GM10847 (cell line): ENCODE measurements around the gene ESR1.

ENCODE experiments used
- POLR2A ChIP-seq: IDR thresholded peaks from 2 replicates; pipeline ENCODE4 v1.6.1; 2011; ENCODE audit not compliant: insufficient read length; ENCODE audit errors: extremely low read depth

Gene ESR1

DNA sequence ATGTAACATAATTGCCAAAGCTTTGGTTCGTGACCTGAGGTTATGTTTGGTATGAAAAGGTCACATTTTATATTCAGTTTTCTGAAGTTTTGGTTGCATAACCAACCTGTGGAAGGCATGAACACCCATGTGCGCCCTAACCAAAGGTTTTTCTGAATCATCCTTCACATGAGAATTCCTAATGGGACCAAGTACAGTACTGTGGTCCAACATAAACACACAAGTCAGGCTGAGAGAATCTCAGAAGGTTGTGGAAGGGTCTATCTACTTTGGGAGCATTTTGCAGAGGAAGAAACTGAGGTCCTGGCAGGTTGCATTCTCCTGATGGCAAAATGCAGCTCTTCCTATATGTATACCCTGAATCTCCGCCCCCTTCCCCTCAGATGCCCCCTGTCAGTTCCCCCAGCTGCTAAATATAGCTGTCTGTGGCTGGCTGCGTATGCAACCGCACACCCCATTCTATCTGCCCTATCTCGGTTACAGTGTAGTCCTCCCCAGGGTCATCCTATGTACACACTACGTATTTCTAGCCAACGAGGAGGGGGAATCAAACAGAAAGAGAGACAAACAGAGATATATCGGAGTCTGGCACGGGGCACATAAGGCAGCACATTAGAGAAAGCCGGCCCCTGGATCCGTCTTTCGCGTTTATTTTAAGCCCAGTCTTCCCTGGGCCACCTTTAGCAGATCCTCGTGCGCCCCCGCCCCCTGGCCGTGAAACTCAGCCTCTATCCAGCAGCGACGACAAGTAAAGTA lies 547 bp upstream of the ESR1 start:
- TF ChIP-seq POLR2A = no peak

DNA sequence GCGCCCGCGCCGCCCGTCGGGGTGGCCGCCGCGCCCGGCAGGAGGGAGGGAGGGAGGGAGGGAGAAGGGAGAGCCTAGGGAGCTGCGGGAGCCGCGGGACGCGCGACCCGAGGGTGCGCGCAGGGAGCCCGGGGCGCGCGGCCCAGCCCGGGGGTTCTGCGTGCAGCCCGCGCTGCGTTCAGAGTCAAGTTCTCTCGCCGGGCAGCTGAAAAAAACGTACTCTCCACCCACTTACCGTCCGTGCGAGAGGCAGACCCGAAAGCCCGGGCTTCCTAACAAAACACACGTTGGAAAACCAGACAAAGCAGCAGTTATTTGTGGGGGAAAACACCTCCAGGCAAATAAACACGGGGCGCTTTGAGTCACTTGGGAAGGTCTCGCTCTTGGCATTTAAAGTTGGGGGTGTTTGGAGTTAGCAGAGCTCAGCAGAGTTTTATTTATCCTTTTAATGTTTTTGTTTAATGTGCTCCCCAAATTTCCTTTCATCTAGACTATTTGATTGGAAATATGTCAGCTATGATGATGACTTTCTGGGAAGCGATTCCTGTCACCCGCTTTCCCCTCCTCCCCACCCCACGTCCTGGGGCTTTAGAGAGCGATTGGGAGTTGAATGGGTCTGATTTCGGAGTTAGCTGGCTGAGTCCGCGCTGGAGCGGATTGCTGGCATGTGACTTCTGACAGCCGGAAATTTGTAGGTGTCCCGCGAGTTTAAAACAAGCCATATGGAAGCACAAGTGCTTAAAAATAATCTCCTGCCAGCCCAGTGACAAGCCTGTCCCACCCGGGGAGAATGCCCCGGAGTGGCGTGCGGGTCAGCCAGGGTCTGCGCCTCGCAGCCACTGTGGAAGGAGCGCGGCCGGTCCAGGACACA lies 1.1 kb downstream of the ESR1 start:
- no peak for TF ChIP-seq POLR2A

DNA sequence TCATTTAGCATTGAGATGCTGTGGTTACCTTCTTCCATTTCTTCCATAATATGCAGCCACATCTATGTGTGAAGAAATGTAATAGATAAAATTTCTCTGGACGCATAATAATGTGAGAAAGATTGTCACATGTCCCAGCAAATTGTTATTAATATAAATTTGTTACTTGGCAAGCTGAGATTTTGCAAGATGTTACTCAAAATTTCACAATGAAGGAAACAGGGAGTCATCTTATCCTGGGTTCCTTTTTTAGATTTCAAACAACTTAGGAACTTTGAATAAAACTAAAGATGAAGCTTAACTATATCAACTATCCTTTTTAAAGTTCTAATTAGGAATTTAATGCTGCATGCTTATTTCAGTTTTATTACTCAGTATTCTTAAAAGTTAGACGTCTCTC lies 3.6 kb downstream of the ESR1 start:
- no peak for TF ChIP-seq POLR2A

DNA sequence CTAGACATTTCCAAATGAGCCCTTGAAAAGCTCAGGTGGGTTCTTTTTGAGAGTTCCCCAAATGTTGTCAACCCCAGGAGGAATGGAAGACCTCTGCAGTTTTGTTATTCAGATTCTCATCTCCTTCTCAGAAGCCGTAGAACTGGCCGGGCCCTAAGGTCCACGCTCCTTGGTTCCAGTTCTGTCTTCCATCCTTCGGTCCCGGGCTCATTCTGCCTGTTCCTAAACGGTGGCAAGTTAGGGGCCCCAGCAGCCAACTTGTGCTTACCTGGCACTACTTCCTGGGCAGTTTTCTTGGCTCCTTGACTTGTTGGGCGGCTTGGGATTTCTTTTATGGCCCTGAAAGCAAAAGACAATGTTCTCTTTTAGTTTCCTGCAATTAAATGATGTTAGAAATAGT lies 6.4 kb downstream of the ESR1 start:
- no peak for TF ChIP-seq POLR2A

DNA sequence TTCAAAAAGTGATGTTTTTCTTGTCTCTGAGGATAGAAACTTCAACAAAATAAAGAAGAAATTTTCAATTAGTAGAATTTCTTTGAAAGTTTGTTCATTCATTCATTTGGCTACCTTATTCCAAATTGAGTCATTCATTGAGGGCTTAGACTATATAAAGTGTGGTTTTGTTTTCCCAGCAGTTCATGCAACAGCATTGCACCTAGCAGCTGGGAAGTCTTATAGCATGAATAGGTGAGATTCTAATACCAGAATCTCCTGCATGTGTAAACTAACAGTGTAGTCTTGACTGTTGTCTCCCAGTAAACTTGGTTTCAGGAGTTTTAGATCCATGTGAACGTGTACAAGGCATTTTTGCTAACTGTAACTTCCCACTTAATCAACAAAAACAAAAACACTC lies 7.1 kb downstream of the ESR1 start:
- TF ChIP-seq POLR2A = no peak

DNA sequence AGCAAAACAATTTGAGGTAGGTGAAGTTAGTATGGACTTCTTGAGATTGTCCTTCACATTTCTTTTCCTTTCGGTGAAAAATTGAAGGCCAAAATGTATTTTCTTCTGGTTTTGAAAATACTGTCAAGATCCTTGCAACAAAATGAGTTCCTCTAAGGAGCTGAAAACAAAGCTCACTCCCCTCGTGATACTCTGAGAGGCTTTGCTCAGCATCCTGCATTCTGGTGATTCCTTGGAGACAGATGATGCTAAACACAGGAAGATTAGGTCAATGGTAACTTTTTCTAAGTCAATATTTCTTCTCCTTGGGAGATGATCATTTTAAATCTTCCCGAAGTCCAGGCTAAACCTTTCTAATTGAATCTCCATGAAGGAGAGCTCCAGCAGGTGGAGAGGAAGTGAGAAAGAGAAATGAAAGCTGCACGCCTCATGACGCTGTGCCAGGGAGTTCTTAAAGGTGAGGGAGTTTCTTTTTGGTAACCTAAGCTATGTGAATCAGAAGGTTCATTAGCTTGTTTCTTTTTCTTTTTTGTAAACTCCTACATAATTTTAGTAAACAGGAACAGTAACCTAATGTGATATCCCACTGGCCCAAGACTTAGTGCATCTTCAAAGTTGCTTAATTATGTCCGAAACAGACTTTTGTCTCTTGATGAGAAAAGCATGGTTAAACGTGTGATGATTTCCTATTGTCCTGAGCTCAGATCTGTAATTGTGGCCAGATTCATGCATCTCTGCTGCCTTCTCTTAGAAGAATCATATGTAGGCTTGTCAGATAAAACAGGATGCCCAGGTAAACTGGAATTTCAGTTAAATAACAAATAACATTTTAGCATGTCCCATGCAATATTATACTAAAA lies 15.0 kb downstream of the ESR1 start:
- no peak for TF ChIP-seq POLR2A

DNA sequence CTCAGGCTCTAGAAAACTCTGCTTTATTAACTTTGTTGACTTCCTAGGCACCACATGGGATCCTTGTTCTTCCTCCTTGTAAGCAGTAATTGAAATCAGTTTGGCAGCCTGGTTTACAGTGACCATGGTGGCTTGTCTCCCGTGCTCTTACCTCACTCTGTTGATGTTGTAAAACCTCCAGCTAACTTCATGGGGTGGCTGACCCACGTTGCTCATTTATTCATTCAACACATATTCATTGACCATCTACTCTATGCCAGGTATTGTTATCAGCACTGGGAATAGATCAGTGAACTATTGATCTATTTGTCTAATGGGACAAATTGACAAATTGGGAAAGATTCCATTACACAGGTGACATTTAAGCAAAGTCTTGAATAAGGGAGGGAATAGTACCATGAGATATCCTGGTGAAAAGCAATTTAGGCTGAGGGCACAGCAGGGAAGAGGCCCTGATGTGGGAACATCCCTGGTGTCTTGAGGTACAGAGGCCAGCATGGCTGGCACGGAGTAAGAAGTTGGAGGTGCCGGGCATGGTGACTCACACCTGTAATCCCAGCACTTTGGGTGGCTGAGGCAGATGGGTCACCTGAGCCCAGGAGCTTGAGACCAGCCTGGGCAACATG lies 19.1 kb downstream of the ESR1 start:
- no peak for TF ChIP-seq POLR2A

DNA sequence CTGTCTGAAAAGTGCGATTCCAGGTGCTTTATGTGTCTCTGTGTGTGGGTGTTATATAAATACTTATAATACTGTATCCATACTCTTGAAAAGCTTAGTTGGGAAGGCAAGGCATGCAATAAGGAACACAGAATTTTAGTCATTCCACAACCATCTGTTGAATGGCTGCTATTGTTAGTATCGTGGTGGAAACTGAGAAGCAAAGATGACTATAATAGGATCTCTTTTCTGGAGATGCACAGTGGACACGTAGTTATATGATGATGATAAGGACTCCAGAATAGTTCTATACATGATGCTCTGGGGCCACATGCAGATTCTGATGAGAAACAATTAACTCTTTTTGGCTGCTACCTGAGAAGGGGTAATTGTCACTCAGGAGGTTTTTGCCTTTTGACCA lies 25.2 kb downstream of the ESR1 start:
- no peak for TF ChIP-seq POLR2A

DNA sequence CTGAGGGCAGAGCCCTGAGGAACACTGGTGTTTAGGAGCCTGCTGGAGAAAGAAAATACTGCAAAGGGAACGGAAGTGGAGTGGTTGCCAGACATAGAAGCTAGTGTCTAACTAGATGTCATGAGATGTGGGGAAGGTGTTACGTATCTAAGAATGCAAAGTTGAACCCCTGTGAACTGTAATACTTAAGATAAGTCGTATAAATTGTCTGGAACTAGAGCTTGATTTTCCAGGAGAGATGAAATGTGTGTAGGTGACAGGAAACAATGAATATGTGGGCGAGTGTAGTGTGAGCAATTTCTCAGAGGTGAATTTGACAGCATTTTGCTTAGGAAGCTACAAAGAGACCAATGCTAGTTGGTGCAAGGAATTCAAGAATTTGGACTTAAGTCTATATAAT lies 27.9 kb downstream of the ESR1 start:
- no peak for TF ChIP-seq POLR2A

DNA sequence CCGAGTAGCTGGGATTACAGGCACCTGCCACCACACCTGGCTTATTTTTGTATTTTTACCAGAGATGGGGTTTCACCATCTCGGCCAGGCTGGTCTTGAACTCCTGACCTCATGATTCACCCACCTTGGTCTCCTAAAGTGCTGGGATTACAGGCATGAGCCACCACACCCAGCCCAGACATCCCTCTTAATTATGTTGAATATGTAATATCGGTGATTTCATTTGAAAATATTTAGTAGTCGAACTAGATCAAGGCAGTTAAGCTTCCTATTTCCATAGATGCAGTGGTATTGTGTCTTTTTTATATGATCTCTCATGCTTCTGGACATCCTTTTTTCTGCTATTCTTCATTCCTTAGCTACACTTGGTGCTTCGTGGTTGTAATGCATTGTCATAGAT lies 29.7 kb downstream of the ESR1 start:
- TF ChIP-seq POLR2A = no peak

DNA sequence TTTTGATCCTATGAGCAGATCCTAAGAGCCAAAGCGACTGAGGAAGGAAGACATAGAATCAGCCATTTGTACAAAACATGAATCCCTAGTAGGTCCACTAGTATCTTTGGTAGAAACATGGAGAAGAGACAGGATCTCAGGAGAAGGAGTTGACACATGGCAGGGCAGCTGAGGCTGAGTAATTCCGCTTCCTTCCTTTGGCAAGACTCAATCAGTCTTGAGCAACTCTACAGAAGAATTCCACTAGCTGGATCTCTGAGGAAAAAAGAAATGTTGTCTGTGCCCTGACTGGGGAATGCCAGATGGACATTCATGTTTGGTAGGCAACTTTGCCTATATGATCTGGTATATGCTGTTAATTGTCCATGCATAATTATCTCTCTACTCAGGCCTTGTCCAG lies 35.3 kb downstream of the ESR1 start:
- no peak for TF ChIP-seq POLR2A

DNA sequence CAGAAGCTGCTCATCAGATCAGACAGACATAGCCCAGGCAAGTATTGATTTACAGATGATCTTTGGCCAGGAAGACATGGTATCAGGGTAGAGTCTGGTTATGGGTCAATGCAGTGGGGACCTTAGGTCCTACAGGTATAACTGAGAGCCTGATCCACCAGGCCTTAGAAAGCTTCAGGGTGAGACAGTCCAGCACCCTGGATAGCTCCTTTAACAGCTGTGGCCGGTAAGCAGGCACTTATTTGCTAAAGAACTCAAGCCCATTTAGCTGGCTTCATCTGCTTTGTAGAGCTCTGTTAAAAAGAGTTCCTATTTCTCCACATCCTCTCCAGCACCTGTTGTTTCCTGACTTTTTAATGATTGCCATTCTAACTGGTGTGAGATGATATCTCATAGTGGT lies 39.6 kb downstream of the ESR1 start:
- TF ChIP-seq POLR2A = no peak

DNA sequence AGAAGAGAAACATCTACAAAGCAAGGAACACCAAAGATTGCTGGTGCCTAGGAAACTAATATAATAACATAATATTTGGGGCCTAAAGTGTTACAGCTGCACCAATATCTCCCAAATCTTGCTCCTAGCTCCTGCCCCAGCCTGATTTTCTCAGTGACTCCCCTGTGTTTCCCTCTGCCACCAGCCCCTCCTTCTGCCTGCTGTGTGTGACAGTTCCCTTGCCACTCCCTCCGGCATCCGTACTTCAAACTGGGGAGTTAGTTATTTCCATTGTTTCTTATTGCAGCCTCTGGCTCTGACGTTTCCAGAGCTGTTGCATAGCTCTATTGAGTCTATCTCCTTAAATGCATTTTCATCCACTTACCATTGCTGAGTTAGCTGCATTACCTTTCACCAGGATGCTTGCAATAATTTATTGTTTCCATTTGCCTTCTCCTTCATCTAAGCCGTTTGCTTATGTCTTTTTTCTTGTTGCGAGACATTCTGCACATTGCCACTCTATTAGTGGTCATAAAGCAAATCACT lies 43.1 kb downstream of the ESR1 start:
- no peak for TF ChIP-seq POLR2A

DNA sequence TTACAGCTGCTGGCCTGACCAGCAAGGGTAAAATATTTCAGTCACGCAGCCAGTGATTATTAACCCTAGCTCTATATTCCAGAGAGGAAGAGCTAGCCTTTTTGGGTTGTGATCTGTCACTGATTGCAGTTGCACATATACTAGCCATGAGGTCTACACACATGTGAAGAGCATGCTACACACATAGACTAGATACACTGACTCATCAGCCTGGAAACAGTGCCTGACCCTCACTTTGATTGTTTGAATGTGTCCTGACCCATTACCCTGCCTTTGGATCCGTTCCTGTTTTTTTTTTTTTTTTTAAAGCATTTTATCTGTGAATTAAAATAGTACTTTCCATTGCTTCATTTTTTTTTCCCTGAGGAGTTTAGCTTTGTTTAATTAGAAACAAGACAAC lies 50.8 kb downstream of the ESR1 start:
- no peak for TF ChIP-seq POLR2A

DNA sequence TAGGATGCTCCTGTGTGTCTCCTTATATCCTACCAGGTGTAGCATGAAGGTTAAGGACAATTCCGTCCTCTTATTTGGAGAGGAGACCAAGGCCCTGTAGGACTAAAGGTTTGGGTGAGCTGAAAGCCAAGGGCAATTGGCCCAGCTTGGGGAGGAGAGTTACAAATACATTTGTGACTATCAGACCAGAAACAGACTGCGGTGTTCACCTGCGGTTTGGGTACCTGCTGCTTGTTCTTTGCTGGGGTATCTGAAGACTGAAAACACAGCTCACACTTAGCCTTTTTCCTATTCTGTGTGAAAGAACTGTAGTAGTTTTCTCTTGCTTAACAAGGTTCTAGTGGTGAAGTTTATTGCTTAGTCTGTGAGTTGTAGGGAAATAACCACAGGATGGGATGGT lies 55.0 kb downstream of the ESR1 start:
- no peak for TF ChIP-seq POLR2A
